Spleen (tissue), 11 donors: Measurements from ENCODE around the gene RITA1. TPM values are rescaled to one million over a fixed set of nuclear protein-coding genes. Genes with fewer than 3 reads are reported as not detected.

Source experiments
- DNase-seq: peaks from one replicate; pipeline ENCODE4 v3.0.0-alpha.2; 2020
- H3K27ac ChIP-seq, 8 donors: fragments of 200-600 bp; sonication (generic) in 7 of 8; 1 replicate in 4 of 8; 2 replicates in 4 of 8; pipeline versions ENCODE4 v1.5.0 to v1.8.0; 2016 to 2021; ENCODE audit warnings: inconsistent platforms in 4 of 8, mild to moderate bottlenecking in 4 of 8, moderate library complexity in 1 of 8
- H3K27me3 ChIP-seq, 7 donors: fragments of 200-600 bp; sonication (generic) in 6 of 7; replicated peaks in 1 of 7; 1 replicate in 4 of 7; 2 replicates in 3 of 7; pipeline versions ENCODE4 v1.5.0 to v1.8.0; 2016 to 2021; ENCODE audit warnings: inconsistent platforms in 3 of 7, mild to moderate bottlenecking in 1 of 7
- H3K36me3 ChIP-seq, 6 donors: fragments of 200-600 bp; sonication (generic) in 5 of 6; 1 replicate in 4 of 6; 2 replicates in 2 of 6; pipeline versions ENCODE4 v1.5.0 to v1.8.0; 2016 to 2021; ENCODE audit warnings: inconsistent platforms in 2 of 6
- H3K4me1 ChIP-seq, 6 donors: fragments of 200-600 bp; sonication (generic) in 5 of 6; 1 replicate in 3 of 6; 2 replicates in 3 of 6; pipeline versions ENCODE4 v1.5.0 to v1.8.0; 2016 to 2021; ENCODE audit warnings: inconsistent platforms in 3 of 6
- H3K4me3 ChIP-seq, 8 donors: fragments of 200-600 bp; sonication (generic) in 7 of 8; 1 replicate in 4 of 8; 2 replicates in 4 of 8; pipeline versions ENCODE4 v1.5.0 to v1.8.0; 2016 to 2021; ENCODE audit warnings: inconsistent platforms in 4 of 8, mild to moderate bottlenecking in 4 of 8, moderate library complexity in 2 of 8
- H3K9me3 ChIP-seq, 8 donors: fragments of 200-600 bp; sonication (generic) in 7 of 8; 1 replicate in 4 of 8; 2 replicates in 4 of 8; pipeline versions ENCODE4 v1.5.0 to v1.8.0; 2016 to 2021; ENCODE audit warnings: inconsistent platforms in 4 of 8
- CTCF ChIP-seq, 11 experiments: fragments of 200-600 bp in 7 of 11; fragments of 450-650 bp in 4 of 11; sonication (generic) in 4 of 11; IDR thresholded peaks in 8 of 11; conservative IDR thresholded peaks in 3 of 11; 1 replicate in 7 of 11; 2 replicates in 4 of 11; pipeline versions ENCODE4 v1.4.0 to v1.8.0; 2016 to 2021; ENCODE audit warnings: antibody characterized with exemption in 11 of 11, inconsistent platforms in 4 of 11, mild to moderate bottlenecking in 1 of 11
- POLR2A ChIP-seq, 3 donors: fragments of 450-650 bp; IDR thresholded peaks; one replicate each; pipeline ENCODE4 v1.5.1; 2017; ENCODE audit warnings: antibody characterized with exemption in 3 of 3, mild to moderate bottlenecking in 1 of 3
- POLR2AphosphoS5 ChIP-seq, 3 donors: sonication (generic); formaldehyde crosslinking; IDR thresholded peaks; one replicate each; pipeline ENCODE4 v1.5.1; 2017; ENCODE audit warnings: antibody characterized with exemption in 3 of 3
- WGBS, 5 donors: extraction: QIAGEN DNeasy Blood & Tissue Kit in 3 of 5; methylation state at CpG; one replicate each; pipeline versions ENCODE4 v1.1.5 to v1.1.7; 2013 to 2018; 5-methylcytosine and 5-hydroxymethylcytosine counted together
- intact Hi-C: fragments of 100-400 bp; cut with DNase I; formaldehyde crosslinking; loops from one replicate; pipeline ENCODE4 v1.15.0; 2023; ENCODE audit warnings: low total_unique reads
- polyA plus RNA-seq, 3 donors: library from polyadenylated mRNA; stranded (reverse); fragments of 200-250 nt; gene quantifications; one replicate each; pipeline ENCODE4 v1.2.1, GENCODE V29; 2013
- total RNA-seq, 7 donors: library from RNA; depleted of rRNA in 3 of 7; stranded (reverse); fragments of >200 nt in 3 of 7; fragmentation: NEBNext Ultra II Directional in 4 of 7; extraction: Animal tissue kit (Norgen Biotek cat#: 25700) in 4 of 7; gene quantifications; one replicate each; pipeline versions ENCODE4 v1.1.0 to v1.2.1, GENCODE V29; 2016 to 2021
- donor health status: healthy with polysubstance abuse.
- donor health status: DM: no; HTN: no; CAD: no; lungs with moderate emphysema.
- donor health status: DM: no; HTN: no; CAD: no.
- donor health status: Bipolar disorder and iron deficiency.
- donor health status: healthy.
- donor health status: DM: no; HTN: no; CAD: no.
- donor health status: DM: yes; HTN: yes; CAD: no.

Gene RITA1
- total and polyA plus RNA-seq, 10 donors: 9.0 to 15.6 (median 12.4) TPM

GRCh38 chr12:113162102-113163029 lies 23.2 kb upstream of the RITA1 start:
- H3K4me3 ChIP-seq: no peak overlapping the region
- TF ChIP-seq POLR2A (IDR thresholded peaks at IDR 0.05) (no peak), CTCF (IDR thresholded peaks at IDR 0.05 in 8 of 11, conservative IDR thresholded peaks at IDR 0.05 in 3 of 11) (no peak), POLR2AphosphoS5 (IDR thresholded peaks at IDR 0.05) (no peak)
- H3K36me3 ChIP-seq: peaks cover 2 to 100% (median 99%) of the 10 kb centered on the region in 6 donors
- DNase-seq: no peak
- intact Hi-C loops: no loop called here
- H3K4me1 ChIP-seq: no peaks in the 10 kb centered on the region
- H3K27ac ChIP-seq: no peak overlapping the region
- no peaks in the 10 kb centered on the region for H3K27me3 ChIP-seq
- WGBS, 5 donors: 90 to 96% (median 93%) methylated on average over 16 to 25 of the region's 25 CpGs
- no peaks in the 10 kb centered on the region for H3K9me3 ChIP-seq

GRCh38 chr12:113163030-113163360 lies 22.5 kb upstream of the RITA1 start:
- intact Hi-C loops: no loop called here
- peak in 1 of 3 donors; percentile 11 for TF ChIP-seq POLR2AphosphoS5 (IDR thresholded peaks at IDR 0.05)
- TF ChIP-seq POLR2A (IDR thresholded peaks at IDR 0.05): no peak
- H3K9me3 ChIP-seq: no peaks in the 10 kb centered on the region
- 94 to 96% (median 95%) methylated on average over 11 to 12 of the region's 12 CpGs for WGBS, 5 donors
- peaks cover 3 to 100% (median 99%) of the 10 kb centered on the region in 6 donors for H3K36me3 ChIP-seq
- H3K4me3 ChIP-seq: no peak overlapping the region
- H3K27ac ChIP-seq: no peak overlapping the region
- DNase-seq: no peak
- H3K4me1 ChIP-seq: no peaks in the 10 kb centered on the region
- no peaks in the 10 kb centered on the region for H3K27me3 ChIP-seq

DNA sequence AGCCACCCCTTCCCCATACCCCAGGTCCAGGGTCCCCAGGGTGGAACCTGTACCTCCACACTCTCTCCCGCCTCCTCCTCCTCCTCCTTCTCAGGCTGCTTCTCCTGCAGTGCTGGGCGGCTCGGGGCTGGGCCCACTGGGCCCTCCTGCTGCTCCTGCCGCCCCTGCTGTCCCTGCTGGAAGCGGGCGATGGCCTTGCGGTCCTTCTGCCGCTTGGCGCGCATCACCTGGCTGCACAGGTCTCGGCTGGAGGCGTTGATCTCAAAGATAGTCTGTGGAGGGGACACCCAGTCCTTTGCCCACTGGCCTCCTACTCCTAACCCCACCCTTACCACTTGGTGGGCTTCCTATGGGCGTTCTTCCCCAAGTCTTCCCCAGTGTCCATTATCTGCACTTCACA lies 21.5 kb upstream of the RITA1 start:
- no peak for DNase-seq
- no peak for TF ChIP-seq POLR2A (IDR thresholded peaks at IDR 0.05)
- peak in 1 of 3 donors; percentile 30 for TF ChIP-seq POLR2AphosphoS5 (IDR thresholded peaks at IDR 0.05)
- no peak for TF ChIP-seq CTCF (IDR thresholded peaks at IDR 0.05 in 8 of 11, conservative IDR thresholded peaks at IDR 0.05 in 3 of 11)
- 96 to 100% (median 97%) methylated on average over 13 of the region's 13 CpGs for WGBS, 5 donors

GRCh38 chr12:113165521-113166450 lies 19.7 kb upstream of the RITA1 start:
- H3K4me3 ChIP-seq: no peak overlapping the region
- WGBS, 5 donors: 88 to 96% (median 95%) methylated on average over 18 to 32 of the region's 32 CpGs
- intact Hi-C loops: no loop called here
- no peaks in the 10 kb centered on the region for H3K27me3 ChIP-seq
- DNase-seq: no peak
- no peak overlapping the region for H3K27ac ChIP-seq
- H3K4me1 ChIP-seq: no peaks in the 10 kb centered on the region
- peaks cover 10 to 100% (median 98%) of the 10 kb centered on the region in 6 donors for H3K36me3 ChIP-seq
- TF ChIP-seq POLR2AphosphoS5 (IDR thresholded peaks at IDR 0.05) (peak in 1 of 3 donors; percentile 46), POLR2A (IDR thresholded peaks at IDR 0.05) (no peak)
- no peaks in the 10 kb centered on the region for H3K9me3 ChIP-seq

More for the DNA sequence above, 21.5 kb upstream of the RITA1 start:
- intact Hi-C loops: no loop called here
- Histone ChIP-seq H3K9me3 (no peaks in the 10 kb centered on the region), H3K4me1 (no peaks in the 10 kb centered on the region), H3K4me3 (no peak overlapping the region), H3K27me3 (no peaks in the 10 kb centered on the region), H3K36me3 (peaks cover 8 to 100% (median 99%) of the 10 kb centered on the region in 6 donors), H3K27ac (no peak overlapping the region)
